Right lobe of liver (tissue), 4 donors: Measurements from ENCODE around the gene CCNT1.

ENCODE experiments used
- POLR2A ChIP-seq: fragments of 450-650 bp; IDR thresholded peaks from one replicate; pipeline ENCODE4 v1.6.1; 2017; ENCODE audit warnings: antibody characterized with exemption, mild to moderate bottlenecking
- TF ChIP-seq, protein P1 (sequence below), 4 donors: fragments of 200-600 bp in 3 of 4; fragments of 450-650 bp in 1 of 4; IDR thresholded peaks; one replicate each; pipeline versions ENCODE4 v1.5.1 to v1.8.0; 2016 to 2022; ENCODE audit warnings: antibody characterized with exemption in 4 of 4, mild to moderate bottlenecking in 2 of 4
- donor health status: DM: no; HTN: no; CAD: no.
- donor health status: DM: no; HTN: no; CAD: no.
- donor health status: DM: no; HTN: yes; CAD: no.

DNA sequence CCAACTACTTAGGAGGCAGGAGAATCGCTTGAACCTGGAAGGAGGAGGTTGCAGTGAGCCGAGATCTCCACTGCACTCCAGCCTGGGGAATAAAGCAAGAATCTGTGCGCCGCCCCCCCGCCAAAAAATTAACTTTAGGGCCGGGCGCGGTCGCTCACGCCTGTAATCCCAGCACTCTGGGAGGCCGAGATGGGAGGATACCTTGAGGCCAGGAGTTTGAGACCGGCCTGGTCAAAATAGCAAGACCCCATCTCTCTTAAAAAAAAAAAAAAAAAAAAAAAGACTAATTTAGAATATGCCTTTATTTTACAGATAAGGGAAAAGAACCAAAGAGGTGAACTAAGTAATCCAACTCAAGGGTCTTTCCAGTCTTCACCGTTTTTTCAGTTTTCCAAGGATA is 35.6 kb downstream of the CCNT1 start:
- TF ChIP-seq, protein P1, sequence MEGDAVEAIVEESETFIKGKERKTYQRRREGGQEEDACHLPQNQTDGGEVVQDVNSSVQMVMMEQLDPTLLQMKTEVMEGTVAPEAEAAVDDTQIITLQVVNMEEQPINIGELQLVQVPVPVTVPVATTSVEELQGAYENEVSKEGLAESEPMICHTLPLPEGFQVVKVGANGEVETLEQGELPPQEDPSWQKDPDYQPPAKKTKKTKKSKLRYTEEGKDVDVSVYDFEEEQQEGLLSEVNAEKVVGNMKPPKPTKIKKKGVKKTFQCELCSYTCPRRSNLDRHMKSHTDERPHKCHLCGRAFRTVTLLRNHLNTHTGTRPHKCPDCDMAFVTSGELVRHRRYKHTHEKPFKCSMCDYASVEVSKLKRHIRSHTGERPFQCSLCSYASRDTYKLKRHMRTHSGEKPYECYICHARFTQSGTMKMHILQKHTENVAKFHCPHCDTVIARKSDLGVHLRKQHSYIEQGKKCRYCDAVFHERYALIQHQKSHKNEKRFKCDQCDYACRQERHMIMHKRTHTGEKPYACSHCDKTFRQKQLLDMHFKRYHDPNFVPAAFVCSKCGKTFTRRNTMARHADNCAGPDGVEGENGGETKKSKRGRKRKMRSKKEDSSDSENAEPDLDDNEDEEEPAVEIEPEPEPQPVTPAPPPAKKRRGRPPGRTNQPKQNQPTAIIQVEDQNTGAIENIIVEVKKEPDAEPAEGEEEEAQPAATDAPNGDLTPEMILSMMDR (IDR thresholded peaks at IDR 0.05) = no peak
- TF ChIP-seq POLR2A = no peak
